GM12865 (cell line): ENCODE data around the gene NT5DC2.

Experiments used
- DNase-seq: peaks from one replicate; pipeline ENCODE4 v3.0.0; 2010; ENCODE audit warnings: low read depth
- H3K4me3 ChIP-seq: 2 replicates; pipeline ENCODE4 v1.5.1; 2011; ENCODE audit warnings: mild to moderate bottlenecking, low read depth, low read length, control low read depth
- CTCF ChIP-seq: IDR thresholded peaks from 2 replicates; pipeline ENCODE4 v1.5.1; 2011; ENCODE audit warnings: low read length, control low read depth, low read depth, inconsistent platforms; ENCODE audit not compliant: insufficient read depth; ENCODE audit errors: missing control alignments

The NT5DC2 gene

DNA sequence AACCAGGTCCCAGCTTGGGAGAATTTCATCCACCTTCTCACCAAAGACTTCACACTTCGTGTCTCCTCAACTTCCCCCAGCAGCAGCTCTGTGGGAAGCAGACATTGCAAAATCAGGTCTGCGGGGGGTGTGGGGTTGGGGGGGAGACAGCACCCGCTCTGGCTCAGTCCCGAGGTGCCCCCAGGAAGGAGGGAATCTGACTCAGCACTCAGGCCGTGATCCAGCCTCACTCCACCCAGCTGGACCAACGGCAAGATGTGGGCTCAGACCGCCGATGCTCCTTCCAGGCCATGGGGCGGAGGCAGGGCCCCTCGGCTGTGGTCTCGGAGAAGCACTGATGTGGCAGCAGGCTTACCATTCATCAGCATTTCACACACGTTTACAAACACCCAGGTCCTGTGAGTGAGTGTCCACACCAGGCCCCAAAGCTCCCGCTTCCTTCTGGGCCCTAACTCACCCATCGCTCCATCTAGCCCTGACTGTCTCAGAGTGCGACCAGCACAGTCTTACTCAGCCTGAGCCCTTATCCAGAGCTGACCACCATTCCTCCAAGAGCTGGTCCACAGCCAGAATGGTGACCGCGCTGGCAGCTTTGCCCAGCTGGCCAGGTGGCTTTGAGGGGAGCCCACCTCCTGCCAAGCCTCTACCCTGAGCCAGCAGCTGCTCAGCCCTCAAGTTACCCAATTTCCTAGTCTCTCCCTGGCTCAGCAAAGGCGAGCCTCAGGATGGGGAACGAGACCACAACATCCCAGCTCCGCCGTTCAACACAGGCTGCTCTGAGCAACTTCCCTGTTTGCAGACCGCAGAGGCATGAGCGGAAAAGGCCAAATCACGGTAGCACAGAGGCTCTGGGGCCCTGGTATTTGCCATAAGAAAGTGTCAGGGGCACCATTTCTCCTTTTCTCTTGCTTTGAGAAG is 35.3 kb downstream of the NT5DC2 start:
- no peak for TF ChIP-seq CTCF
- no peak overlapping the region for H3K4me3 ChIP-seq
- no peak for DNase-seq

GRCh38 chr3:52495777-52496602 is 37.7 kb downstream of the NT5DC2 start:
- H3K4me3 ChIP-seq = no peak overlapping the region
- no peak for TF ChIP-seq CTCF
- DNase-seq = no peak

GRCh38 chr3:52494886-52495495 is 38.7 kb downstream of the NT5DC2 start, which contains the start of gene STAB1:
STAB1 (plus strand) TSS chr3:52495338; CDS start chr3:52495414, 76 bp downstream.
- DNase-seq = no peak
- no peak within 1 kb of the TSS for H3K4me3 ChIP-seq
- no peak for TF ChIP-seq CTCF

DNA sequence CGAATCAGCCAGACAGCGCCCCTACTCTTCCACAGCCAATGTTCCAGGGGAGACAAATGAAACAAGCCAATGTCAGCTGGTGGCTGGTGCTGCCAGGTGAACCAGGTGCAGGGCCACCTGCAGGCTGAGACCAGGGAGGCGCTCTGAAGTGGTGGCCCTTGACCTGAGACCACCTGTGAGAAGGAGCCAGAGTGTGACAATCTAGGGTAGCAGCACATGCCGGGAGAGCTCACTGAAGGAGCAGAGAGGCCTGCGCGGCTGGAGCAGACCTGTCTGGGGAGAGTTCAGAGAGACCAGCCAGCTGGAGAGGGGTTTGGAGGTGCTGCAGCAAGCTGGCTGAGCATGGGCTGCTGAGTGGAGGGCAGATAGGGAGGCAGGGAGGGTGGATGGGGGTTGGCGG is 39.2 kb downstream of the NT5DC2 start:
- no peak for TF ChIP-seq CTCF
- no peak for DNase-seq
- H3K4me3 ChIP-seq = no peak overlapping the region

- DNase-seq = no peak
- no peak for TF ChIP-seq CTCF
- H3K4me3 ChIP-seq = no peak overlapping the region
These were observed 40.2 kb downstream of the NT5DC2 start for GRCh38 chr3:52493232-52494017.

GRCh38 chr3:52492059-52492458 is 41.6 kb downstream of the NT5DC2 start:
- no peak for DNase-seq
- H3K4me3 ChIP-seq = no peak overlapping the region
- no peak for TF ChIP-seq CTCF
